ENCODE data around the gene ZSWIM5.
"Not testable (repeated sequence)": the region's sequence is repeated elsewhere in the genome, so short reads cannot be mapped to it uniquely, and the experiment has no call there.

Gene ZSWIM5

GRCh38 chr1:45097944-45098343 lies 108.5 kb downstream of the ZSWIM5 start:
- TF ChIP-seq, protein P1, sequence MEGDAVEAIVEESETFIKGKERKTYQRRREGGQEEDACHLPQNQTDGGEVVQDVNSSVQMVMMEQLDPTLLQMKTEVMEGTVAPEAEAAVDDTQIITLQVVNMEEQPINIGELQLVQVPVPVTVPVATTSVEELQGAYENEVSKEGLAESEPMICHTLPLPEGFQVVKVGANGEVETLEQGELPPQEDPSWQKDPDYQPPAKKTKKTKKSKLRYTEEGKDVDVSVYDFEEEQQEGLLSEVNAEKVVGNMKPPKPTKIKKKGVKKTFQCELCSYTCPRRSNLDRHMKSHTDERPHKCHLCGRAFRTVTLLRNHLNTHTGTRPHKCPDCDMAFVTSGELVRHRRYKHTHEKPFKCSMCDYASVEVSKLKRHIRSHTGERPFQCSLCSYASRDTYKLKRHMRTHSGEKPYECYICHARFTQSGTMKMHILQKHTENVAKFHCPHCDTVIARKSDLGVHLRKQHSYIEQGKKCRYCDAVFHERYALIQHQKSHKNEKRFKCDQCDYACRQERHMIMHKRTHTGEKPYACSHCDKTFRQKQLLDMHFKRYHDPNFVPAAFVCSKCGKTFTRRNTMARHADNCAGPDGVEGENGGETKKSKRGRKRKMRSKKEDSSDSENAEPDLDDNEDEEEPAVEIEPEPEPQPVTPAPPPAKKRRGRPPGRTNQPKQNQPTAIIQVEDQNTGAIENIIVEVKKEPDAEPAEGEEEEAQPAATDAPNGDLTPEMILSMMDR (IDR thresholded peaks at IDR 0.05; ENCODE audit: insufficient read depth, low read length, poor library complexity, severe bottlenecking), result no peak
- Histone ChIP-seq H3K27me3 (replicated peaks; ENCODE audit: control insufficient read depth, insufficient read depth, low read length) (no peaks in the 10 kb centered on the region), H3K36me3 (ENCODE audit: control insufficient read depth, insufficient read depth, low read length) (no peaks in the 10 kb centered on the region), H3K4me3 (replicated peaks; ENCODE audit: low read depth, low read length) (no peak overlapping the region)
- no peak for DNase-seq (ENCODE audit: extremely low read depth, insufficient read length)

- TF ChIP-seq, protein P1 (IDR thresholded peaks at IDR 0.05; ENCODE audit: insufficient read depth, low read length, poor library complexity, severe bottlenecking), result no peak
- DNase-seq (ENCODE audit: extremely low read depth, insufficient read length), result no peak
- no peaks in the 10 kb centered on the region for H3K36me3 ChIP-seq (ENCODE audit: control insufficient read depth, insufficient read depth, low read length)
- no peak overlapping the region for H3K4me3 ChIP-seq (replicated peaks; ENCODE audit: low read depth, low read length)
- no peaks in the 10 kb centered on the region for H3K27me3 ChIP-seq (replicated peaks; ENCODE audit: control insufficient read depth, insufficient read depth, low read length)
These were observed 109.3 kb downstream of the ZSWIM5 start for GRCh38 chr1:45097079-45097478.

GRCh38 chr1:45095450-45095849 lies 111.0 kb downstream of the ZSWIM5 start:
- Histone ChIP-seq H3K27me3 (replicated peaks; ENCODE audit: control insufficient read depth, insufficient read depth, low read length) (no peaks in the 10 kb centered on the region), H3K36me3 (ENCODE audit: control insufficient read depth, insufficient read depth, low read length) (no peaks in the 10 kb centered on the region), H3K4me3 (replicated peaks; ENCODE audit: low read depth, low read length) (no peak overlapping the region)
- DNase-seq (ENCODE audit: extremely low read depth, insufficient read length), result no peak
- TF ChIP-seq, protein P1 (IDR thresholded peaks at IDR 0.05; ENCODE audit: insufficient read depth, low read length, poor library complexity, severe bottlenecking), result no peak

DNA sequence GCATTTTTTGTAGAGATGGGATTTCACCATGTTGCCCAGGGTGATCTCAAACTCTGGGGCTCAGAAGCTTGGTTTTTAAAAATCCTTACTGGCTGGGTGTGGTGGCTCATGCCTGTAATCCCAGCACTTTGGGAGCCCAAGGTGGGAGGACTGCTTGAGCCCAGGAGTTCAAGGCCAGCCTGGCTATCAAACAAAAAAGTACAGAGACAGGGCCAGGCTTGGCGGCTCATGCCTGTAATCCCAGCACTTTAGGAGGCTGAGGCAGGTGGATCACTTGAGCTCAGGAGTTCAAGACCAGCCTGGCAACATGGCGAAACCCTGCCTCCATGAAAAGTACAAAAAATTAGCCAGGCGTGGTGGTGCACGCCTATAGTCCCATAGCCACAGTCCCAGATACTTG lies 112.0 kb downstream of the ZSWIM5 start:
- H3K27me3 ChIP-seq (replicated peaks; ENCODE audit: control insufficient read depth, insufficient read depth, low read length); DNase-seq (ENCODE audit: extremely low read depth, insufficient read length); H3K36me3 ChIP-seq (ENCODE audit: control insufficient read depth, insufficient read depth, low read length); H3K4me3 ChIP-seq (replicated peaks; ENCODE audit: low read depth, low read length): not testable (repeated sequence)

DNA sequence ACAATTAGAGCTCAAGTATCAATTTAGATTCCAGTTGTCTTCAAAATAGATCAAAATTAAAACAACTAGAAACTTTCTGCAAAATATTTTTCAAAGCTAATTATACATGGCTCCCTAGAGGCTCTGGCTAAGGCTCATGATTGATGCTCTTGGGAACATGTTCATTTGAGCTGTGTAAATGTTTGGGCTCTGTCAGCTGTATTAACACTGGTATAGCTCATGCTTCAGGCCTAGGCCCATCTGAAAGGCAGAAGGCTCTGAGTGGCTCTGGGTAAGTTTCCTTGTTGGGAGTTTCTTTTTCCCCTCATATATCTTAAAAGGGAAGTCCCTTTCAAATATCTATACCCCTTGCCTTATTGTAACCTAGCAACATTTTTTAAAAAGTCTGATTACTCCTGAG lies 113.1 kb downstream of the ZSWIM5 start:
- H3K27me3 ChIP-seq (replicated peaks; ENCODE audit: control insufficient read depth, insufficient read depth, low read length), result no peaks in the 10 kb centered on the region
- DNase-seq (ENCODE audit: extremely low read depth, insufficient read length), result no peak
- TF ChIP-seq, protein P1 (IDR thresholded peaks at IDR 0.05; ENCODE audit: insufficient read depth, low read length, poor library complexity, severe bottlenecking), result no peak
- no peaks in the 10 kb centered on the region for H3K36me3 ChIP-seq (ENCODE audit: control insufficient read depth, insufficient read depth, low read length)
- H3K4me3 ChIP-seq (replicated peaks; ENCODE audit: low read depth, low read length), result no peak overlapping the region

DNA sequence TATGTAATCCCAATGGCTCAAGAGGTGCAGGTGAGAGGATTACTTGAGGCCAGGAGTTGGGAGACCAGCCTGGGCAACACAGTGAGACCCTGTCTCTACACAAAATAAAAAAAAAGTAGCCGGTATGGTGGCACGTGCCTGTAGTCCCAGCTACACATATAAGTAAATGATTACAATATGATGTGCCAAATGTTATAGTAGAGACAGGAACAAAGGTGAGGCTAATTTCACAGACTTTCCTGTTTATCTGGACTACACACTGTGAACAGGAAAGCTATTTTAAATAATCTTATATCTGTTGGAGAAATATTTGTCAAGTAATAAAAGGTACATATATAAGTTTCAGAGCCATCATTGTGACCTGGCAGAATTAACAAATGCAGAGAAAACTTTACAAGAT lies 116.7 kb downstream of the ZSWIM5 start:
- TF ChIP-seq, protein P1 (IDR thresholded peaks at IDR 0.05; ENCODE audit: insufficient read depth, low read length, poor library complexity, severe bottlenecking), result no peak
- no peak overlapping the region for H3K4me3 ChIP-seq (replicated peaks; ENCODE audit: low read depth, low read length)
- DNase-seq (ENCODE audit: extremely low read depth, insufficient read length), result no peak
- no peaks in the 10 kb centered on the region for H3K27me3 ChIP-seq (replicated peaks; ENCODE audit: control insufficient read depth, insufficient read depth, low read length)
- no peaks in the 10 kb centered on the region for H3K36me3 ChIP-seq (ENCODE audit: control insufficient read depth, insufficient read depth, low read length)
